Endodermal cell (in vitro differentiated cells): ENCODE data around the gene DHRS1. TPM values are rescaled to one million over a fixed set of nuclear protein-coding genes. Genes with fewer than 3 reads are reported as not detected.

Experiments used
- DNase-seq: peaks from one replicate; pipeline ENCODE4 v3.0.0-alpha.2; 2017
- H3K27ac ChIP-seq: 2 replicates; pipeline ENCODE4 v1.5.1; 2013; ENCODE audit warnings: mild to moderate bottlenecking, low read depth, low read length, moderate library complexity
- H3K27me3 ChIP-seq: 2 replicates; pipeline ENCODE4 v1.6.1; 2013; ENCODE audit warnings: mild to moderate bottlenecking, low read length, moderate library complexity; ENCODE audit not compliant: insufficient read depth, control insufficient read depth, poor library complexity, severe bottlenecking
- H3K36me3 ChIP-seq: 2 replicates; pipeline ENCODE4 v1.7.0; 2013; ENCODE audit warnings: mild to moderate bottlenecking, low read length, moderate library complexity; ENCODE audit not compliant: control insufficient read depth, insufficient read depth
- H3K4me1 ChIP-seq: one replicate; pipeline ENCODE4 v1.7.0; 2013; ENCODE audit warnings: low read length; ENCODE audit not compliant: control insufficient read depth, insufficient read depth
- H3K4me3 ChIP-seq: 2 replicates; pipeline ENCODE4 v1.5.1; 2013; ENCODE audit warnings: mild to moderate bottlenecking, low read length, moderate library complexity
- H3K9ac ChIP-seq: 2 replicates; pipeline ENCODE4 v1.6.1; 2013; ENCODE audit warnings: mild to moderate bottlenecking, low read length, moderate library complexity; ENCODE audit not compliant: poor library complexity, severe bottlenecking; ENCODE audit errors: extremely low read depth
- H3K9me3 ChIP-seq: 2 replicates; pipeline ENCODE4 v1.6.1; 2013; ENCODE audit warnings: mild to moderate bottlenecking, low read length, moderate library complexity; ENCODE audit not compliant: control insufficient read depth
- H3K27ac Mint-ChIP-seq: 2 replicates; pipeline ENCODE4 v1.8.0; 2020; ENCODE audit warnings: mixed read lengths
- H3K27me3 Mint-ChIP-seq: 2 replicates; pipeline ENCODE4 v1.8.0; 2021; ENCODE audit warnings: mild to moderate bottlenecking, mixed read lengths; ENCODE audit not compliant: insufficient read depth
- H3K36me3 Mint-ChIP-seq: 2 replicates; pipeline ENCODE4 v1.8.0; 2020; ENCODE audit warnings: low read depth, mixed read lengths
- H3K4me1 Mint-ChIP-seq: 2 replicates; pipeline ENCODE4 v1.8.0; 2020; ENCODE audit warnings: mixed read lengths
- H3K4me3 Mint-ChIP-seq: 2 replicates; pipeline ENCODE4 v1.8.0; 2020; ENCODE audit warnings: mild to moderate bottlenecking, moderate library complexity, mixed read lengths
- H3K9me3 Mint-ChIP-seq: 2 replicates; pipeline ENCODE4 v1.8.0; 2020; ENCODE audit warnings: mild to moderate bottlenecking, mixed read lengths
- WGBS, 2 experiments: methylation state at CpG; one replicate each; pipeline versions ENCODE4 v1.1.5 to v1.1.7; 2013; ENCODE audit warnings: missing lambda C conversion rate in 2 of 2, mixed read lengths in 1 of 2; ENCODE audit not compliant: insufficient coverage in 1 of 2, insufficient read length in 1 of 2; 5-methylcytosine and 5-hydroxymethylcytosine counted together
- total RNA-seq, 2 donors: library from RNA; stranded (reverse); fragmentation: NEBNext Ultra II Directional in 1 of 2; extraction: Animal tissue kit (Norgen Biotek cat#: 25700) in 1 of 2; gene quantifications; 2 replicates in 1 of 2; 3 replicates in 1 of 2; pipeline ENCODE4 v1.2.1, GENCODE V29; 2021
- TF ChIP-seq, protein P1 (sequence below): fragments of 200-600 bp; sonication (generic); conservative IDR thresholded peaks from 2 replicates; pipeline ENCODE4 v1.5.0; 2021; ENCODE audit warnings: antibody characterized with exemption, mild to moderate bottlenecking

Gene DHRS1
- total RNA-seq, 2 donors from 2014 or later, result 21.2 to 22.5 TPM

DNA sequence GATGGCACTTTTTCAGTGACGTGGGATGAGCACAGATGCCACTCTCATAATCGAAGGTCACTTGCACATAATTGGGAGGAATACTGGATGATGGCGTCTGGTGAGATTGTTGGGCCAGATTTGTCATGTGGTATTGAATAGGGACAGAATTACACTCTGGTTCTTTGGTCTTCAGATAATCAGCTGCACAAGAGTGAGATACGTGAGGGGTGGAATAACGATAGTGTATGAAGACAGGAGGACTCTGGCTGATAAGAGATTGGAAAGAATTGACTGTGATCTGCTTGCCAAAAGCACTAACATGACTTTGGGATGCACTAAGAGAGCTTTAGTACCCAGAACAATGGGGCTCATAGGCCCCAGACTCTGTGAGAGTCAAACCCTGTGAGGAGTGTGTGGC is 21.2 kb downstream of the DHRS1 start:
- Mint-ChIP-seq H3K9me3 (no peaks in the 10 kb centered on the region), H3K36me3 (no peaks in the 10 kb centered on the region), H3K27me3 (no peaks in the 10 kb centered on the region), H3K4me1 (no peaks in the 10 kb centered on the region), H3K27ac (no peak overlapping the region), H3K4me3 (no peak overlapping the region)
- H3K36me3 ChIP-seq, result no peaks in the 10 kb centered on the region
- H3K27me3 ChIP-seq, result no peaks in the 10 kb centered on the region
- H3K9ac ChIP-seq, result no peak overlapping the region
- H3K4me1 ChIP-seq, result no peaks in the 10 kb centered on the region
- TF ChIP-seq, protein P1, sequence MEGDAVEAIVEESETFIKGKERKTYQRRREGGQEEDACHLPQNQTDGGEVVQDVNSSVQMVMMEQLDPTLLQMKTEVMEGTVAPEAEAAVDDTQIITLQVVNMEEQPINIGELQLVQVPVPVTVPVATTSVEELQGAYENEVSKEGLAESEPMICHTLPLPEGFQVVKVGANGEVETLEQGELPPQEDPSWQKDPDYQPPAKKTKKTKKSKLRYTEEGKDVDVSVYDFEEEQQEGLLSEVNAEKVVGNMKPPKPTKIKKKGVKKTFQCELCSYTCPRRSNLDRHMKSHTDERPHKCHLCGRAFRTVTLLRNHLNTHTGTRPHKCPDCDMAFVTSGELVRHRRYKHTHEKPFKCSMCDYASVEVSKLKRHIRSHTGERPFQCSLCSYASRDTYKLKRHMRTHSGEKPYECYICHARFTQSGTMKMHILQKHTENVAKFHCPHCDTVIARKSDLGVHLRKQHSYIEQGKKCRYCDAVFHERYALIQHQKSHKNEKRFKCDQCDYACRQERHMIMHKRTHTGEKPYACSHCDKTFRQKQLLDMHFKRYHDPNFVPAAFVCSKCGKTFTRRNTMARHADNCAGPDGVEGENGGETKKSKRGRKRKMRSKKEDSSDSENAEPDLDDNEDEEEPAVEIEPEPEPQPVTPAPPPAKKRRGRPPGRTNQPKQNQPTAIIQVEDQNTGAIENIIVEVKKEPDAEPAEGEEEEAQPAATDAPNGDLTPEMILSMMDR, result no peak
- no peak overlapping the region for H3K27ac ChIP-seq
- no peaks in the 10 kb centered on the region for H3K9me3 ChIP-seq
- DNase-seq, result no peak
- H3K4me3 ChIP-seq, result no peak overlapping the region
- WGBS, 2 experiments, result 93 to 94% methylated on average over 5 of the region's 5 CpGs

DNA sequence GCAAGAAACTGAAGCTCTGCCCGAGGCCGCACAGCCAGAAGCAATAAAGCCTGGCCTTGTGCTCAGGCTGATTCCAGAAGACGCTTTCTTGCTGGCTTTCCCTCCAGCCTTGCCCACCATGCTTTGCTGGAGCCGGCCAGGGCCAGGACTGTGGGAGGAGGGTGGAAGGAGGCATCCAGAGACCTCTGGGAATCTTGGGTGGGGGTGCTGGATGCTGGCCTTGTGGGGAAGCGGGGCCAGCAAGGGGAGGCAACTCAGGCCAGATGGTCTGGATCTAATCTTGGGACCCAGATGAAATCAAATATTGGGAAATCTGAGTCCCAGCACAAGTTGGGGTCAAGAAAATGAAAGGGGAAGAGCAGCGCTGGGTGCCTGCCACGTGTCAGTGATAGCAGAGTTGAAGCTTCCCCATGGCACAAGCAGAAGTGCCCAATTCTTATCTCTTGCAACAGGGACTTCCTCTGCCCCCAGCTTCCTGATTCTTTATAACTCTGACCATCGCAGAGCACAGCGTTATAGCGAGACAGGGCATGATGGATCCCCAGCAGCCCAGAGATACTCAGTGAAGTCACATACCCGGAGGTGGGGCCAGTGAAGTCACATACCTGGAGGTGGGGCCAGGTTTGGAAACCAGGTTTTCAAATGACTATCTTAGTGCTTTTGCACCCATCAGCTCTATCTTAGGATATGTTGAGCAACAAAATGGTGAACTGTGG is 21.8 kb downstream of the DHRS1 start:
- no peaks in the 10 kb centered on the region for H3K9me3 Mint-ChIP-seq
- no peak overlapping the region for H3K4me3 Mint-ChIP-seq
- no peaks in the 10 kb centered on the region for H3K9me3 ChIP-seq
- H3K27me3 ChIP-seq, result no peaks in the 10 kb centered on the region
- TF ChIP-seq, protein P1, result no peak
- no peak overlapping the region for H3K4me3 ChIP-seq
- WGBS, 2 experiments, result 89 to 90% methylated on average over 8 to 11 of the region's 11 CpGs
- H3K27ac ChIP-seq, result no peak overlapping the region
- H3K27me3 Mint-ChIP-seq, result no peaks in the 10 kb centered on the region
- H3K36me3 ChIP-seq, result no peaks in the 10 kb centered on the region
- no peaks in the 10 kb centered on the region for H3K4me1 ChIP-seq
- no peak overlapping the region for H3K9ac ChIP-seq
- H3K4me1 Mint-ChIP-seq, result no peaks in the 10 kb centered on the region
- no peak overlapping the region for H3K27ac Mint-ChIP-seq
- no peaks in the 10 kb centered on the region for H3K36me3 Mint-ChIP-seq
- no peak for DNase-seq

DNA sequence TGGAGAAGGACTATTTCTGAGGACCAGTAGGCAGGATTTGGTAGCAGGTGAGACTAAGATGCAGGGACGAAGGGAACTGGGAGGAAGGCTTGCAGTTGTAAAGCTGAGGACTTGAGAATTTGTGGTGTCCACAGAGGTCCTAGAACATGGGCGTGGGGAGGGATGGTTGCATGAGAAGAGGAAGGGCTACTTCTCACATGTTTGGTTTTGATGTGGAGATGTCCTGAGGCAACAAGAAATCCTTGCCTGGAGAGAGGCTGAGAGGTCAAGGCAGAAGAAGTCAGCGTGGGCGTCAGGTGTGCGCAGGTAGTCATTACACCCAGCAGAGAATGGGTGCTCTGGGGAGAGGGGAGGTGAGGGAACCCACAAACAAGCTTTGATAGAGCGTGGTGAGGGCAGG is 22.5 kb downstream of the DHRS1 start:
- H3K36me3 Mint-ChIP-seq, result no peaks in the 10 kb centered on the region
- H3K4me1 Mint-ChIP-seq, result no peaks in the 10 kb centered on the region
- Histone ChIP-seq H3K36me3 (no peaks in the 10 kb centered on the region), H3K4me1 (no peaks in the 10 kb centered on the region), H3K9ac (no peak overlapping the region), H3K27me3 (no peaks in the 10 kb centered on the region), H3K9me3 (no peaks in the 10 kb centered on the region), H3K27ac (no peak overlapping the region), H3K4me3 (no peak overlapping the region)
- TF ChIP-seq, protein P1, result no peak
- no peaks in the 10 kb centered on the region for H3K27me3 Mint-ChIP-seq
- 95 to 96% methylated on average over 5 to 6 of the region's 6 CpGs for WGBS, 2 experiments
- no peaks in the 10 kb centered on the region for H3K9me3 Mint-ChIP-seq
- DNase-seq, result no peak
- H3K27ac Mint-ChIP-seq, result no peak overlapping the region
- no peak overlapping the region for H3K4me3 Mint-ChIP-seq
